GM19468 (cell line): ENCODE data around the gene MKNK2.
A peak's percentile ranks its signal among the peaks of the same experiment; 100 is the strongest.

Experiments
- ATAC-seq: cut with Tn5 transposase; IDR thresholded peaks from one replicate; pipeline ENCODE4 v1.9.1; 2021; ENCODE audit warnings: mild to moderate bottlenecking, moderate library complexity, moderate number of reproducible peaks; ENCODE audit not compliant: unreplicated experiment; ENCODE audit errors: extremely low read depth

MKNK2 gene

GRCh38 chr19:2081873-2082810, 31.1 kb upstream of the MKNK2 start:
- ATAC-seq: no peak

GRCh38 chr19:2080336-2080988, 29.4 kb upstream of the MKNK2 start:
- no peak for ATAC-seq

- ATAC-seq: no peak
Measured at GRCh38 chr19:2079865-2080301, 28.8 kb upstream of the MKNK2 start.

- no peak for ATAC-seq
Measured at GRCh38 chr19:2079076-2079864, 28.2 kb upstream of the MKNK2 start.

GRCh38 chr19:2077833-2078619, 27.0 kb upstream of the MKNK2 start:
- ATAC-seq: no peak

- ATAC-seq: no peak
Measured at GRCh38 chr19:2077398-2077797, 26.4 kb upstream of the MKNK2 start.

- no peak for ATAC-seq
Measured at GRCh38 chr19:2076526-2076944, 25.5 kb upstream of the MKNK2 start.

- ATAC-seq: no peak
Measured at GRCh38 chr19:2072757-2073551, 21.9 kb upstream of the MKNK2 start.

- no peak for ATAC-seq
Measured at GRCh38 chr19:2070986-2071673, 20.1 kb upstream of the MKNK2 start.

GRCh38 chr19:2070436-2070827, 19.4 kb upstream of the MKNK2 start:
- no peak for ATAC-seq

- ATAC-seq: no peak
Measured at GRCh38 chr19:2064788-2065524, 13.9 kb upstream of the MKNK2 start.

- no peak for ATAC-seq
Measured at GRCh38 chr19:2064395-2064787, 13.3 kb upstream of the MKNK2 start.

GRCh38 chr19:2063824-2064223, 12.8 kb upstream of the MKNK2 start:
- ATAC-seq: no peak

- ATAC-seq: no peak
Measured at GRCh38 chr19:2062770-2063169, 11.7 kb upstream of the MKNK2 start.

- no peak for ATAC-seq
Measured at GRCh38 chr19:2062389-2062729, 11.3 kb upstream of the MKNK2 start.

- ATAC-seq: peak; percentile 78
Measured at GRCh38 chr19:2061495-2062388, 10.7 kb upstream of the MKNK2 start.

GRCh38 chr19:2060884-2061494, 9.9 kb upstream of the MKNK2 start:
- ATAC-seq: no peak
